GM21390 (cell line): Measurements from ENCODE around the gene KRT85.

Experiments
- ATAC-seq: cut with Tn5 transposase; IDR thresholded peaks from one replicate; pipeline ENCODE4 v1.9.1; 2021; ENCODE audit not compliant: unreplicated experiment

KRT85 gene

GRCh38 chr12:52395761-52396434 is 28.6 kb upstream of the KRT85 start:
- no peak for ATAC-seq

DNA sequence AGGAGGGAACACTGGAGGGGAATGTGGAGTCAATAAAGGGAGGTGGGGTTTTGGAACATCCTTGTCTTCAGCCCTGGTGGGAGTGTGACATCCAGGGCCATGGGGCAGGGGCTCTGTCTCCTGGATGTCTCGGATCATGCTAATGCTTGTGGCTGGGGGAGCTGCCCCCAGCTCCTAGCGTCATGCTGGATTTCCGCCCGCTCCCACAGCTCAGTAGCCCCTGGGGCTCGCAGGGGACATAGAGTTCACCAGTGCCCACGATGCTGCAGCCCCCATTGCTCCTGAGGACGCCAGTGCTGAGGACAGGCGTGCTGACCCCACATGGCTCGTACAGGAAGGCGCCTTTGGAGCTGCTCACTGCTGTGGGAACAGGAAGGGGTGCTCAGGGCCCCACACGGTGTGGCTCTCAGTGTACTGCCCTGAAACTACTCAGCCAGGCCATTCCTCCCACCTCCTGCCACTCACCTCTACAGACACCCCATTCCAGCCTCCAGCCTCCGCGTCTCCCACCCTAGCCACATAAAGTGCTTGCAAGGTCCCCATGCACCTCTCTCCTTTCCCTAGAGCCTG is 27.6 kb upstream of the KRT85 start:
- ATAC-seq = no peak

DNA sequence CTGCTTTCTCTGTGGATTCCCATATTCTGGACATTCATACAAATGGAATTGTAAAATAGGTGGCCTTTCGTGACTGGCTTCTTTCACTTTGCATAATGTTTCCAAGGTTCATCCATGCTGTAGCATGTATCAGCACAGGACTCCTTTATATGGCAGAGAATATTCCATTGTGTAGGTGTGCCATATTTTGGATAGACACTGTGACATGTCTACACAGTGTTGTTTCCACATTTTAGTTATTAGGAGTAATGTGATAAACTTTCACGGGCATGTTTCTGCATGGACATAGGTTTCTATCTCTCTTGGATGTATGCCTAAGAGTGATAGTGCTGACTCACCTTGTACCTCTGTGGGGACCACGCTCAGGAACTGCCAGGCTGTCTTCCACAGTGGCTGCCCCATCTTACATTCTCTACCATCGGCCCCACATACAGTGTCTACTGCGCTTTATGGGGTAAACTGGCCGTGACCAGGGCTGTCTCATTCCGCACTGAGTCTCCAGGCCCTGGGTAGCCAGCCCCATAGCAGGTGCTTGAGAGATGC is 25.3 kb upstream of the KRT85 start:
- no peak for ATAC-seq

- ATAC-seq = no peak
Observed at GRCh38 chr12:52391618-52392002, 24.3 kb upstream of the KRT85 start.

- ATAC-seq = no peak
Observed at GRCh38 chr12:52390739-52391617, 23.7 kb upstream of the KRT85 start.

DNA sequence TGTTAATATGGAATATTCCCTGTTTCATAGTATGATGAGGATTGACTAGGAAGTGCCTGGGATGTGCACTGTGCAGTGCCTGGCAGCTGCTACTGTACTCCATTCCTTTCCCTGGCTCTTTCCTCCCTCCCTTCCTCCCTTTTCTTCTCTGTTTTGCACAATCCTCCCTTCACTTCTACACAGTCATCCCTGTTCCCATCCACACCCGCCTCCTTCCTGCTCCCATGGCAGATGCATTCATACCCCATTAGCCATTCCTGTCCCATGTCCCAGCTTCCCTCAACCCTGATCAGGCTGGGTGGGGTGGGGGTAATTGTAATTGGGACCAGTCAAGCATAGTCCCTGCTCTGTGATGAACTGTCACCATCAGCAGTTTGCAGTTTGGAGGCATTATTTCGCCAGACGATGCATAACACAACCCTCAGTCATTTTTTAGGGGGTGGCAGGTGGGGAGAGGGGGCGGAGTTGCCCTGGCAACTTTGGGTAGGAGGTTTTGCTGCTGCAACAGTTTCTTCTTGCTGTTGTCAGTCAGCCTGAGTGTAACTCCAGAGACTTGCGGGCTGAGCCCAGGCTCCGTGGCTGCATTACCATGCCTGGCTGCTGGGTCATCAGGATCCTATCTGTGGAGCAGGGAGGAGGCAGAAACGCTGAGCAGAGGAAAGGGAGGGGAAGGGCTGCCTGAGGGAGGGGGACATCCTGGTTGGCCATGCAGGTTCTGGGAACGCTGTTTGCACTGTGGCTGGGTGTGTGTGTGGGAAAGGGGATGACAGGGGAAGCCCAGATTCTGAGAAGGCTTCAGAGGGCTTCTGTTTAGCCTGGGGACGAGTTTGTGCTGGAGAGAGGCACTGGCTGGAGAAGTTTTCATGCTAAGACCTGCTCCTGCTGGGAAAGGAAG is 22.3 kb upstream of the KRT85 start:
- ATAC-seq = no peak

GRCh38 chr12:52387859-52388258 is 20.6 kb upstream of the KRT85 start:
- no peak for ATAC-seq

DNA sequence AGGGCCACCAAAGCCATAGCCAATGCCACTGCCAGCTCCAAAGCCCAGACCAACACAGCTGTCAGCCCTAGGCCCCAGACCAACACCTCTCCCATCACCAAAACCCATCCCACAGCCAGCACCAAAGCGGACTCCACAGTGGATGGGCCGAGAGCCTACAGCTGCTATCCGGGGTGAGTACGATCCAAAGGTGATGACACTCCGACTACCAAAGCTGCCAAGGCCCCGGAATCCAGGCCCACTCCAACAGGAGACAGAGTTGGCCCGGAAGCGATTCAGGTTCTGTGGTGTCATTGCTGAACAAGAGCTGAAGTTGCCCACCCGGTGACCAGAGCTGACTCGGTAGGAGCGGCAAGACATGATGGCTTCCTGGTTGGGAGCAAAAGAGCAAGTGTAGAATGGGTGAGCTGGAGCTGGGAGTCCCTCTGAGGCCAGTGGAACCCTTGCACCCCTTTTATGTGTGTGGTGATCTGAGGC is 18.0 kb upstream of the KRT85 start, which contains the start of gene KRT84:
Gene KRT84, minus strand, starts transcription at position 427 of the 477 bp plus-strand sequence. Its CDS starts 67 bp downstream, at position 360.
- ATAC-seq = no peak

DNA sequence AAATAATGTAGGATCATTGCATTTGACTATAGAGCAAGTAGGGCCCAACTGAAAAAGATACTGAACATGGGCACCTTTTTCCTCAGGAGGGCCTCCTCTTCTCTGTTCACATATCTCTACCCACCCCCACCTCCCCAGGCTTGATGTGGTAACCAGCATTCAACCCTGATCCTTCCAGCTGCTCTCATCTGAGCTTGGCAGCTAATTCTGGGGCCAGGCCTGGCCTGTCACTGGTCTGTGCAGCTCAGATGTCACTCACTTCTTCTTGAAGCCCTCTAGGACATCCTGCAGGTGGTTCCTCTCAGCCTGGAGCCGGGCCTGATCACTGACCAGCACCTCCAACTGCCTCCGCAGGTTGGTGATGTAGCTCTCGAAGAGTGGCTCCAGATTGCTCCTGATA is 16.1 kb upstream of the KRT85 start:
- ATAC-seq = no peak

DNA sequence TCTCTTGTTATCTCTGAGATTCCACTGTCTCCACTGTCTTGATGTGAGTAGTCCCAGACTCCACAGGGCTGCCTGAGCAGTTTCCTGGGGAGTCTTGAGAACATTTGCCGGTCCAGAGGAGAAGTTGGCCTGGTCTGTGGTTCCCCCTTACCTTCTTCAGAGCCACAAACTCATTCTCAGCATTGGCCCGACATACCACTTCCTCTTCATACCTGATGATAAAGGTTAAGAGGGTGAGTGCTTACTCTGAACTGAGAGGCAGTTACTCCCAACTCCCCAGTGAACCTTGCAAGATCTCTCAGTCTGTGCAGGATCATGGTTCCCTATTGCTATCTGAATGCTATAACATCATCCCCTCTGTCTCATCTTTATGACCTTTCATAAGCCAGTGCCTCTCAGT is 15.6 kb upstream of the KRT85 start:
- no peak for ATAC-seq

- no peak for ATAC-seq
Observed at GRCh38 chr12:52381206-52381605, 13.9 kb upstream of the KRT85 start.

DNA sequence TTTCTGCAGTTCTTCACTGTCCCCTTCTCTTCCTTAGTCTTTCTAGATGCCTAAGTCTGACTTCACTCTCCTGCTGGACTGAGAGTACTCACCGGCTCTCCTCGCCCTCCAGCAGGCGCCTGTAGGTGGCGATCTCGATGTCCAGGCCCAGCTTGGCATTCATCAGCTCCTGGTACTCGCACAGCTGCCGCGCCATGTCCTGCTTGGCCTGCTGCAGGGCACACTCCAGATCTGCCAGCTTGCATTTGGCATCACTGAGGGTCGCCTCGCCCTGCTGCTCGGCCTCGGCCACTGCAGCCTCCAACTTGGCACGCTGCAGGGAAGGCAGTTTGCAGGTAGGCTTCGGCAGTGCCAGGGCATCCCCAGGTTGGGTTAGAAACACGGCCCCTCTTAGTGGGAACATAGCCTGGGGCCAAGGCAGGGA is 13.0 kb upstream of the KRT85 start:
- ATAC-seq = no peak

GRCh38 chr12:52379536-52379935 is 12.3 kb upstream of the KRT85 start:
- ATAC-seq = no peak

DNA sequence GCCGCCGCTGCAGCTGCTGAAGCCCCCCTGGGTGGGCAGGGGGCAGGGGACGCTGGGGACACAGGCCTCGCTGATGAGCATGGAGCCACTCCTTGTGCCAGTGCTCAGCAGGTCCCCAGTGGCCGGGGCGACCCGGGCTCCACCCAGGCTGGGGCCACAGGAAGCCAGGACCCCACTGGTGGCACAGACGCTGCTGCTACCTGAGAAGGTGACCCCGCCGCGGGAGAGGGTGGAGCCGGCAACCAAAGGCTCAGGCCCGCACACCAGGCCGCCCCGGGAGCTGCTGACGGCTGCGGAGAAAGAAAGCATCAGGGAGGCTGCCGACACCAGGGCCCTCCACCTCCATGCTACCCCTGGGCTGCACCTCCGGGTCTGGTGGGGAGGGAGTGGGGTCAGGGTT is 10.8 kb upstream of the KRT85 start:
- ATAC-seq = no peak

DNA sequence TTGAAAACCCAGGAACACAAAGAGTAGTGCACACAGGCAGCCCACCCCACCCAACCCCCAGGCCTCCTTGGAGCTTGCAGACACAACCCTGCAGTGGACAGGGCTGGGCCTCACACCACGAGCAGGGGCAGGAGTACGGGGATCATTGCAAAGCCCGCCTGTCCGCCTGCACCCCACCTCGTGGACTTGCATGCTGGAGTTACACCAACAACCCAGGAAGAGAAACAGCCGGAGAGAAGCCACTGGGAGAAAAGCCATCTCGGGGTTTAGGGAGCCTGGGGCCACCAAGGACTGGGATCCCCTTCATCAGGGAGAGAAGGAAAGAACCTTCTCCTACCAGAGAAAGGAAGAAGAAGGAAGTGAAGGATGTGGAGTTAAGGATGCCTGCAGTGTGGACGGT is 10.0 kb upstream of the KRT85 start:
- no peak for ATAC-seq

GRCh38 chr12:52372216-52373154 is 5.2 kb upstream of the KRT85 start:
- no peak for ATAC-seq

GRCh38 chr12:52371716-52372115 is 4.4 kb upstream of the KRT85 start:
- no peak for ATAC-seq

GRCh38 chr12:52370926-52371608 is 3.8 kb upstream of the KRT85 start:
- no peak for ATAC-seq

DNA sequence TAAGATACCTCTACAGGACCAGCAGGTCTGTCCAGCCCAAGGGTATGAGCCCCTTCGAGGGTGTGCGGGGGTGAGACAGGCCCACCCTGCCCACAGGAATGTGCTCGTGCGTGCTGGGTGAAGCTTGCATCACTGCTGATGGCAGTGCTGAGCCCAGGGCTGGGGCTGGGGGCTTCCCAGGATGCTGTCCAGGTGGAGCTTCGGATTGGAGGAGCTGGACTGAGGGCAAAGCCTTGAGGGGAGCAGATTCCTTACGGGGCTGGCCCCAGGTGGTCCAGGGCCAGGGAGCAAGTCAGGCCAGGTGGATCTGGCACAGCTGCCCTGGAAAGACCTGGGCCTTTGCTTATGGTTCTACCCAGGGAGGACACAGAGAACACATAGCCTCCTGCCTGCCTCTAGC is 2.5 kb upstream of the KRT85 start:
- no peak for ATAC-seq
